Suprapubic skin (tissue), 3 donors: Measurements from ENCODE around the gene DUSP7.

Experiments
- CTCF ChIP-seq, 2 donors: fragments of 200-600 bp in 1 of 2; fragments of 450-650 bp in 1 of 2; sonication (generic) in 1 of 2; IDR thresholded peaks; one replicate each; pipeline ENCODE4 v1.5.1; 2016 to 2019; ENCODE audit warnings: antibody characterized with exemption in 2 of 2, mild to moderate bottlenecking in 1 of 2, moderate library complexity in 1 of 2
- EP300 ChIP-seq: sonication (generic); formaldehyde crosslinking; IDR thresholded peaks from one replicate; pipeline ENCODE4 v1.6.1; 2017; ENCODE audit warnings: antibody characterized with exemption

GRCh38 chr3:52083556-52084087, 27.3 kb upstream of the DUSP7 start:
- TF ChIP-seq CTCF (IDR thresholded peaks at IDR 0.05) (no peak), EP300 (no peak)
